T-helper 22 cell (primary cell): ENCODE results near the gene PRLH.

Source experiments
- DNase-seq: peaks from one replicate; pipeline ENCODE4 v3.0.0-alpha.2; 2020; ENCODE audit warnings: low read depth

Gene PRLH

GRCh38 chr2:237539681-237540080, 26.7 kb upstream of the PRLH start:
- DNase-seq: no peak

GRCh38 chr2:237540223-237540775, 26.1 kb upstream of the PRLH start:
- no peak for DNase-seq

GRCh38 chr2:237540823-237541222, 25.6 kb upstream of the PRLH start:
- no peak for DNase-seq

GRCh38 chr2:237541243-237541642, 25.1 kb upstream of the PRLH start:
- no peak for DNase-seq

- no peak for DNase-seq
These were observed 24.2 kb upstream of the PRLH start for GRCh38 chr2:237542001-237542704.

GRCh38 chr2:237546040-237546875, 20.1 kb upstream of the PRLH start:
- DNase-seq: no peak

GRCh38 chr2:237546876-237547395, 19.4 kb upstream of the PRLH start:
- no peak for DNase-seq

GRCh38 chr2:237547841-237548416, 18.4 kb upstream of the PRLH start:
- DNase-seq: no peak

- no peak for DNase-seq
These were observed 17.2 kb upstream of the PRLH start for GRCh38 chr2:237549216-237549615.

GRCh38 chr2:237549643-237550415, 16.5 kb upstream of the PRLH start:
- no peak for DNase-seq

GRCh38 chr2:237551071-237551574, 15.3 kb upstream of the PRLH start:
- no peak for DNase-seq

- no peak for DNase-seq
These were observed 13.5 kb upstream of the PRLH start for GRCh38 chr2:237552908-237553307.

- DNase-seq: no peak
These were observed 12.4 kb upstream of the PRLH start for GRCh38 chr2:237553948-237554347.

GRCh38 chr2:237555560-237555959, 10.8 kb upstream of the PRLH start:
- no peak for DNase-seq

GRCh38 chr2:237556773-237557632, 9.4 kb upstream of the PRLH start:
- no peak for DNase-seq

GRCh38 chr2:237557633-237558015, 8.8 kb upstream of the PRLH start:
- no peak for DNase-seq

- DNase-seq: no peak
These were observed 7.3 kb upstream of the PRLH start for GRCh38 chr2:237558961-237559641.

GRCh38 chr2:237561221-237561620, 5.2 kb upstream of the PRLH start:
- no peak for DNase-seq

GRCh38 chr2:237563816-237564215, 2.6 kb upstream of the PRLH start:
- DNase-seq: no peak

GRCh38 chr2:237564526-237565131, 1.7 kb upstream of the PRLH start:
- DNase-seq: no peak
